NCI-H146 treated with DMSO at 0.1 percent for 48 hours (cell line): ENCODE data around the gene PEF1.
A peak's percentile ranks its signal among the peaks of the same experiment; 100 is the strongest.

Experiments used
- DNase-seq: peaks from one replicate; lab custom pipeline; 2025; ENCODE audit not compliant: unreplicated experiment; lab: John Stamatoyannopoulos, UW

Gene PEF1, protein sequence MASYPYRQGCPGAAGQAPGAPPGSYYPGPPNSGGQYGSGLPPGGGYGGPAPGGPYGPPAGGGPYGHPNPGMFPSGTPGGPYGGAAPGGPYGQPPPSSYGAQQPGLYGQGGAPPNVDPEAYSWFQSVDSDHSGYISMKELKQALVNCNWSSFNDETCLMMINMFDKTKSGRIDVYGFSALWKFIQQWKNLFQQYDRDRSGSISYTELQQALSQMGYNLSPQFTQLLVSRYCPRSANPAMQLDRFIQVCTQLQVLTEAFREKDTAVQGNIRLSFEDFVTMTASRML

DNA sequence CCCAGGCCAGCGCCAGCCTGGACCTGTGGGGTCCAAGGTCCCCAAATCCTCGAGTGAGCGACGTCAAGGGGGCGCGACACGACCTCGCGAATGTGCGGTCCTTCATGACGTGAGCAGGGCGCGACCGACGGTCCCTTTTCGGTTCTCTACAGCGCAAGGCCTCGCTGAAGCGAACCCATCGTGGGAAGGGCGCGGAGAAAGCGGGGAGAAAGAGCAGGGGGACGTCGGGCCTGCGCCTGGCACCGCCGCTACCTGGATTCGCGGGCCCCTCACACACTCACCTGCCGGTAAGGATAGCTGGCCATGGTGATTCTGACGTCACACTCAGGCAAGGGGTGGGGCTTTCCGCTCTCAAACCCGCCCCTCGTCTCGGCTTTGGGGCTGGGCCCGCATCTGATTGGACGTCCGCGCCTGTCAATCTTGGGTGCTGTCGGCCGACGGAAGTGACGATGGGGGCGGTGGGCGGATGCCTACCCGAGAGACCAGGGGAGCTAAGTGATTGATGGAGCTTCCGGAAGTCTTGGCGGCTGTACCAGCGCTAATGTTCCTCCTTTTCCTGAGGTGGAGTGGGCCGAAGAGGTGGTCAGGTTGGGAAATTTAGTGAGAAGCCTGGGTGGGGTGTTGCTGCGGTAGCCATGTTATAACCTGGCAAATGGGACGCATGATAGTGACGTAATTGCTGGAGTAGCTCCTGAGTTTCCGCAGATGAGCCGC, at the start of gene PEF1:
TSS of gene PEF1 (minus strand) at position 317 of the 714 bp plus-strand sequence. CDS start at position 305, 12 bp downstream.
- peak; percentile 96 for DNase-seq

DNA sequence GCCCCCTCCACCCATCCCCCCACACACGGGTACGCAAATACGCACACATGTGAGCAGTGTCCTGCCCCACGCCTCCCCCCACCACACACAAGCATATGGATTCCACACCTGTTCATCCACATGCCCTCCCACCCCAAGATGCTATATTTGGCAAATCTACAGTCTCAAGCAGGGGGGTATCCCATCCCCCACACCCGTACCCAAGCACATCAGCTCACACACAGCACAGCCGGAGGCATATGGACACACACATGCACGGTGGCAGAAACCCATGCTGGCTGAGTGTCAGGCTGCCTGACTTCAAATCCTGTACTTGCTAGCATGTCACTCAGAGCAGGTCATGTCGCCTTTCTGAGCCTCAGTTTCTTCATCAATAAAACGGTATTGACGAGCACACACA, 48.6 kb upstream of the PEF1 start:
- no peak for DNase-seq

DNA sequence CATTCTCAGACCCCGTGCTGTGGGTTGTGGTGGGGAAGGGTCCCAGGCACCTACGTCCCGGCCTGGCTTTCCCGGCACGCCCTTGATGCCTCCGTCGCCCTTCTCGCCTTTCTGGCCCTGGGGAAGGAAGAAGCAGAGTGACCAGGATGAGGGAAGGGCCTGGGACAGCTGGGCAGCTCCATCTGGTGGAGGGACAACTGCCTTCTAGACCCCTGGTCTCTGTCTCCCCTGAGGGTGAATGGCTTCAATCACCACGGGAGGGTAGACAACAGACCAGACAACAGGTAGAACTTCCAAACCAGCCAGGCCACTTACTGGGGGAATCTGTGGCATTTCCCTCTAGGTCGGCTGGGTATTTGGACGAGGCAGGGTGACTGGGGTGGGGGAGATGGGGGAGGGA, 47.3 kb upstream of the PEF1 start:
- no peak for DNase-seq

DNA sequence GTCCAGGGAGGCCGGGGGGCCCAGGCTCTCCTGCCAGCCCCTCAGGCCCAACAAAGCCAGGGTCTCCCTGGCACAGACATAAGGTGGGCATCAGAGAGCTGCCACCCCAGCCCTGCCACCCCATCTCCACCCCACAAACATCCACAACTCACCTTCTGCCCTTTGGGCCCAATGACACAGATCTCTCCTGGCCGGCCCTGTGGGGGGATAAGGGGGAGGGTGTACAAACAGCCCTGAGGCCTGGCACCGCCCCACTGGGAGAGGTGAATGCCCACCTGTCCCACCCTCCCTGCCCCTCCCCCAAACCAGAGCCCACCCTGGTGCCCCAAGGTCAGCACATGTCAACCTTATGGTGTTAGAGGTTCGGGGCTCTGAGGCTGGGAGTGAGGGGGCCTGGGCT, 46.8 kb upstream of the PEF1 start:
- no peak for DNase-seq

DNA sequence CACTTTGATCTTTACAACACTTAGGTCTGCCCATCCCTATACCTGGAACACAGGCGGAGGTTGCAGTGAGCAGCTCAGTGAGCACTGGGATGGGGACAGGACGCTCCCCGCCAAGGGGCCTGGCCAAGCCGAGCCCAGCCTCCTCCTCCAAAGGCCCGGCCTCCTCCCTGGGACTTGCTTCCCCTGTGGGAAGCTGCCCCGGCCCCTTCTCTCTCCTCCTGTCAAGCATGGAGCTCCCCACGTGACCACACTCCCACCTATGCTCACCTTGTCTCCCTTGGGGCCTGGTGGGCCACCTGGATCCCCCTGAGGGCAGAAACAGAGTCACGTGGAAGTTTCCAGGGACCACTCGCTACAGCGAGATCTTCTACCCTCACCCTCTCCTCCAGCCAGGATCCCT, 46.2 kb upstream of the PEF1 start:
- DNase-seq, result no peak

DNA sequence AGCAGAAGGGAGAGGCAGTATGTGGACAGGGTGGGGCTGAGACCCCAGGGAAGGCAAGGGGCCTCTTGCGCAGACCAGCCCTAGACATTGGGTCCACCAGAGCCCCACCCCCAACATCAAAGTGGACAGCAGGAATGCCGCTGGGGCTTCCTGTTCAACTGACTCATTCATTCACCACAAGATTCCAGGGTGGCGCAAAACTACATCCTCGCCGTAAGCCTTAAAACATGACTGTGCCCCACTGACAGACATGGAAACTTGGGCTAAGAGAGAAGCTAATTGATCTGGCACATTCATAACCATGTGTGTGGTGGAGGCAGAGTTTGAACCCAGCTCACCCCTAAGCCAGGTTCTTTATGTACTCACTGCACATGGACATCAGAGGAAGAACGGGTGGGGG, 45.2 kb upstream of the PEF1 start:
- DNase-seq, result no peak

DNA sequence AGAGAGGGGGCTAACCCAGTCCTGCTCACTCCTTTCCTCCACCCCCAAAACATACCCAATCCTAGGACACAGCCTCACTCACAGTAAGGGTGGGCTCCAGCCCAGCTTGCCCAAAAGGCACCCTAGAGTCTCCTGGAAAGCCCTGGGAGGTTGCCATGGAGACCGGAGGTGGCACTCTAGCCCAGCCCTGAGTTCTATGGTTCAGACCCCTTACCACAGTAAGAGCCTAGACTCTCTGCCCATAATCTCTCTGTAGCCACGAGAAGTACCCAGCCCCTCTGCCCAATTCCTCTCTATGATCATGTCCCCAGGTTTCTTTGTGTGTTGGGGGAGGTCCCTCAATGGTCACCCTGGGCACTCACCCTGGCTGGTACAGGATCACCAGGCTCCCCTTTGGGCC, 44.7 kb upstream of the PEF1 start:
- DNase-seq, result no peak

DNA sequence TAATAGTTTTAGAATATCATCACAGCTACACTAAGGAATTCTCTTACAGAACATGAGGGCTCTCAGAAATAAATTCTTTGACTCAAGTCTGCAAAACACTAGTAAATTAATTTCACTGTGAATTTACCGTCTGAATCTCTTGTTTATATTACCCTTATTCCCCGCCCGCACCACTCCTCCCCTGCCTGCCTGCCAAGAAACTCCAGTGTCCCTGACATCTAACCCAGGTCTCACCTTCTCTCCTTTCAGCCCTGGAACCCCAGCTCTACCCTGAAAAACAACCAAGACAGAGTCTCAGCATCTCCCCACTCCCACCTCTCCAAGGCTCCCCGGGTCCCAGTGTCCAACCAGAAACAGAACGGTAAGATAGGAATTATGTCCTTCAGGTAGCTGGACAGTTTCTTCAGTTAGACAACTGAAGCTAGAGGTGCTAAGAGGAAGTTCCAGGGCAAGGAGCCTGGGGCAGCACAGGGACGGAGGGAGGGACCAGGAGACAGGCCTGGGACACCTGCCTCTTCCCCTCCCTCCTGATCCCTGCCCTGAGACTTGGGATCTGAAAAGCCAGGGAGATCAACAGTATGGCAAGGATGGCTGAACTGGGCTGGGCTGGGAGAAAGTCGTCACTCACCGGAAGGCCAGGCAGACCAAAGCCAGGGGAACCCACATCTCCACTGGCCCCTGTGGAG, 43.7 kb upstream of the PEF1 start:
- no peak for DNase-seq

DNA sequence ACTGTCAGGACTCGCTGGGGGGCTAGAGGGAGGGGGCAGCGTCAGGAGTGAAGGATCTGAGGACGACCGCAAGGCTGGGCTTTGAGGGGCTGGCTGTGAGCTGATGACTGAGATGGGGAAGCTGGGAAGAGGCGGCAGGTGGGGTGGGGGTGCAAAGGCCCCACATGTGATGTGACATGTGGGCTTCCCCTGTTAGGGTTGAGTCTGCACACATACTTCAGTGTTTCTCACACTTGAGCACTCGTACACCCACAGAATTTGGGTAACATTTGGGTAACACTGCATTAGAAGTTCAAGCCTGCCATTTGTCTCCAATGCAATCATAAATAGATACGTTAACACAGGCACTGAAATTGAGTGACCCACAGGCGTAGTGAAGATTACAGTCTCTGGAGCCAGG, 42.9 kb upstream of the PEF1 start:
- DNase-seq, result no peak

DNA sequence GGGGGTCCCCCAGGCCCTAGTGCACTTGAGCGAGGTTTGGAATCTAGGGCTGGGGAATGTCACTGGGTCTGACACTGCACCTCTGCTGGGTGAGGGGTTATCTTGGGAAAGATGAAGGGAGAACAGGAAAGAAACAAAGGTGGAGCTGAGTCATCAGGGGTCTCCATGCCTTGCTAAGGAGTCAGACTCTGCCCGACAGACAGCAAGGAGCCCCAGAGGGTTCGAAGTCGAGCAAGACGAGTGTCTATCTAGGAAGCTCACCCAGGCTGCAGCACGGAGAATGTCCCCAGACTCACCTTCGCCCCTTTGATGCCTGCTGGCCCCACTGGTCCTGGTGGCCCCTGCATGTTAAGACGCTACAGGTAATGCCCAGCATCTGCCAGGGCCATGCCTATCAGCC, 41.1 kb upstream of the PEF1 start:
- no peak for DNase-seq

DNA sequence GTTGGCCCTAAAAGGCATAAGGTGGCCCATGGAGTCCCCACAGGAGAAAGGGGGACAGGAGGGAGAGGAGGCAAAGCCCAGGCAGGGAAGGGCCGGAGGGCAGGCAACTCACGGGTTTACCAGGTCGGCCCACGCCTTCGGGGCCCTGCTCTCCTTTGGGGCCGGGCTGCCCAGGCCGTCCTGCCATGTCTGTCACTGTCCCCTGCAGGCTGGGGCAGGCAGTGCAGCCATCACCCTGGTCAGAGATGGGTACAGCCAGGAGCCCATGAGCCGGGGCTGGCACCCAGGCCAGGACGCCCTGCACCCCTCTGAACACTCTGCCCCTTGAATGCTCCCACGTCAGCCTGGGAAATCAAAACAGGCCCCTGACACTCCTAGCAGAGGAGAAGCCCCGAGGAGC, 39.3 kb upstream of the PEF1 start:
- no peak for DNase-seq

DNA sequence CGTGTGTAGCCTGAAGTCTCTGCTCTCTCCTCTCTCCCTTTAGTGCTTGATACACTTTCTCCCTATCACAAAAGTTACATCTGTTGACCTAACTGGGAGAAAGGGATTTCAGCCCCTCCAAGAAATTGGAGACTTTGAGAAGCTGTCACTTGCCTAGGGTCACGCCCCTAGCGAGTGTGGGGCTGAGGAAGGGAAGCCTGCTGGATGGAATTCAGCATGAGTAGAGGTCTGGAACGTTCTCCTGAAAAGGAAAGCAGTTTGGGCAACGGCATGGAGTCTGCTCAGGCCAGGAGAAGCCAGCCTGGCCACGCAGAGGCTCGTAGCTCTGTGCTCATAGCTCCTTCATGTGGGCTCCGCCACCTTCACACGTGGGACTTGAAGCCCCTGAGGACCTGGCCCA, 36.7 kb upstream of the PEF1 start:
- no peak for DNase-seq

DNA sequence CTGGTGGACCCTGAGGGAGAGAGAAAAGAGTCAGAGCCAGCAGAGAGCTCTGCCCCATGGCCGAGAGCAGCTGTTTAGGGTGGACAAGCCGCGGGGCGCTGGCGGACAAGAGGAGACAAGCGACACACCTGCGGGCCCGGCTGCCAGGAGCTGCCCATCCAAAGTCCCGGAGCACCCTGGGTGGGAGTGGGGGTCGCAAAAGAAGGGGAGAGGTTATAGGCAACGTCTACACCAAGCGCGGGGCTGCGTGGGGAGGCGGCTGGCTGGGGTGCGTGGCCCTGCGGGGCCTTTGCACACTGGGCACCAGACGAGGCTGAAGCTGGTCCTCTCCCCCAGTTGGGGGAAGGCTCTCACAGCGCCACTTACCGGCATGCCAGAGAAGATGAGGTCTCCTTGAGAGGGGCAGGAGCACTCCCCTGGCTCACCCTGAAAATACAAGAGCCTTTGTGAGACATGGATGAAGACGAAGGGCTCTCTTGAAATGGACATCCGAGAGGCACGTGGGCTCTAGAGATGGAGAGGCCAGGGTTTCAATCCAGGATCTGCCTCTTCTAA, 35.1 kb upstream of the PEF1 start:
- DNase-seq, result no peak

DNA sequence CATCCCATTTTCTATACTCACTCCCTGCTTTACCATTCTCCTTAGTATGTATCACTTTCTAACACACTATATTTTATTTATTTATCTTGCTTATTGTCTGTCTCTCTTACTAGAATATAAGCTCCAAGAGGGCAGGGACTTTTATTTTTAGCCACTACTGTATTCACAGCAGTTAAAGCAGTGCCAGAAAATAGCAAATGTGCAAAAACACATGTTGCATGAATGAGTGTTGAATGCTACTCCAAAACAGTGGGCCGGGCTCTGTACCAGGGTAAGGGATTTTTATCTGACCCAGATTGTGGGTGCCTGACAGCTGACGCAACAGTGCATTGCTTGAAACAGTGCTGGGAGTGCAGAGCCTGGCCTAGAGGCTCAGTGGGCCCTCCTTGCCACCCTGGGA, 34.4 kb upstream of the PEF1 start:
- DNase-seq, result no peak

DNA sequence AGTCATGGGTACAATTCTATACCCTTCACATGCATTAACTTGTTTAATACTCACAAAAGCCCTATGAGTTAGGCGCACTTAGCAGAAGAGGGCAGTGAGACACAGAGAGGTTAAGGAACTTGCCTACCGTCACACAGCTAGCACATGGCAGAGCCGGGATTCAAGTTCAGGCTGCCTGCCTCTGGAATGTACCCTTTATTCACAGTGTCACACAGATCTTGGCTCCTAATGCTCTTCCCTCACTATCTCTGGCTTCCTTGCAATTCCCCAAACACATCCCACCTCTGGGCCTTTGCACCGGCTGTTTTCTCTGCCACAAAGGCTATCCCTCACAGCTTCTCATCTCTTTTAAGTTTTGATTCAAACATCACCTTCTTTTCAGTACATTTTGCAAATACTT, 34.0 kb upstream of the PEF1 start:
- DNase-seq, result no peak

DNA sequence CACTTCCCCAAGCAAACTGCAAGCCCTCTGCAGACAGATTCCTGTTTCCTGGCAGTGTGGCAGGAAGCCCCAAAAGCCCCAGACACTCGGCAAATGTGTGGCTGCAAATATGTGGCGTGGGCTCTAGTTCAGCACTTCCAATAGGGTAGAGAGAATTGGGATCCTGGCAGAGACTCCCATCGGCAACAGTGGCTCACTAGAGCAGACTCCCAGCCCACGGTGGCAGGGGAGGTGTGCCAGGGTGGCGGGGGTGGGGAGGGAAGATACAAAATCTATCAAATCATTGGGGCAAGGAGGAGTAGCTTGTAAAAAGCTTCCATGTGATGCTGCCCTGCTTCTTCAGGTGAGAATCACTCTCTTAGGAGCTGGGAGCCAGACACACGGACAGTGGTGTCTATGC, 33.3 kb upstream of the PEF1 start:
- DNase-seq, result no peak

DNA sequence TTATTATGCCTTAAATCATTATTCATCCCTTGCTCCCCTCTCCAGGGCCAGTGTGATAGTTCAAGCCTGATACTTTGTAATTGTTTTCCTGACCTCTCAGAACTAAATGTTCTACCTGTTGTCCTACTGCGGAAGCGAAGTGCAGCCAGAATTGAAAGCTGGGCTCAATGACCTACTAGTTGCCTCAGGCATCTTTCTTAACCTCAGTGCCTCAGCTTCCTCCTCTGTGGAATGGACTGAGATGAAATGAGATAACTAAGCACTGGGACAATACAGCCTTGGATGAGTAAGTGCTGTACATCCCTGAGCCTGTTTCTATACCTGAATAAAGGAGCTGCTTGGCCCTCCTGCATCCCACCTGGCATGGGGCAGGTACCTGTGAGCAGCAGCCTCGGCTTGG, 32.7 kb upstream of the PEF1 start:
- no peak for DNase-seq

DNA sequence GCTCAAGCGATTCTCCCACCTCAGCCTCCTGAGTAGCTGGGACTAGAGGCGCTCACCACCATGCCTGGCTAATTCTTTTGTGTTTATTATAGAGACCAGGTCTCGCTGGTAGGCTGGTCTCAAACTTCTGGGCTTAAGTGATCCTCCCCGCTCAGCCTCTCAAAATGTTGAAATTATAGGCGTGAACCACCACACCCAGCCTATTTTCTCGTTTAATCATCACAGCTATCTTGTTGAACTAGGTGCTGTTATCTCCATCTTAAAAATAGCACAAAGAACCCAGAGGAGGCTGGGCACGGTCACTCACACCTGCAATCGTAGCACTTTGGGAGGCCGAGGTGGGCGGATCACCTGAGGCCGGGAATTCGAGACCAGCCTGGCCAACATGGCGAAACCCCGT, 31.1 kb upstream of the PEF1 start:
- no peak for DNase-seq

DNA sequence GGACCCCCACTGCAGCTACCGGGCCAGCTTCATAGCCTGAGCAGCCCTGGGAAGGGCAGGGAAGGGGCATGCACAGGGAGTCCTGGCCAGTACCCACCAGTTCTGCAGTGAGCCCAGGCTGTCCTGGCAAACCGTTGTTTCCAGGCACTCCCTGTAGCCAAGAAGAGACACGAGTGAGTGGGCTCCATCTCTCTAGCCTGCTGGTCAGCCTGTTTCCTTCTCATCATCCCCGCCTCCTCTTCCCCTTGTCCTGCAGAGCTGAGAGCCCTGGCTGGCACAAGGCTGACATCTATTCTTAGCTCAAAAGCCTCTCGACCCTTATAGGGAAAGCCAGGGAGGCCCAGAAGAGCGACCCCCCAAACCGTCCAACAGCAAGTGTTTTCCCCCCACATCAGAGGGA, 30.5 kb upstream of the PEF1 start:
- DNase-seq, result no peak

DNA sequence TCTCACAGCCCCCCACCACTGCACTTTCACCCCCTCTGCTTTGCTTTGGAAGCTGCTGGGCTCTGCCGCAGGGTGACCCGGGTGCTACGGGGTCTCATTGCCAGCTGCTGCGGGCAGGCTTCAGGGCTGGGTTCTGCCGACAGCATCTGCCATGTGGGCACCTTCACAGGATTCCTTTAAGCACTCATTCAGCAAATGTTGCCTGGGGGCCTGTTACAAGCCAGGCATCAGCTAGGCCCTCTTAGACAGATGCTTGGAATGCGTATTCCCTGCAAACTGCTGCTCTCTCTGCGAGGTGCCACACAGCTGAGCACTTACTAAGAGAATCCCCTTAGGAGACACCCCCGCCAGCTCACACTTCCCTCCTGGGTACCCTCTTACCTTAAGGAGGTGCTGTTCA, 29.9 kb upstream of the PEF1 start:
- no peak for DNase-seq

DNA sequence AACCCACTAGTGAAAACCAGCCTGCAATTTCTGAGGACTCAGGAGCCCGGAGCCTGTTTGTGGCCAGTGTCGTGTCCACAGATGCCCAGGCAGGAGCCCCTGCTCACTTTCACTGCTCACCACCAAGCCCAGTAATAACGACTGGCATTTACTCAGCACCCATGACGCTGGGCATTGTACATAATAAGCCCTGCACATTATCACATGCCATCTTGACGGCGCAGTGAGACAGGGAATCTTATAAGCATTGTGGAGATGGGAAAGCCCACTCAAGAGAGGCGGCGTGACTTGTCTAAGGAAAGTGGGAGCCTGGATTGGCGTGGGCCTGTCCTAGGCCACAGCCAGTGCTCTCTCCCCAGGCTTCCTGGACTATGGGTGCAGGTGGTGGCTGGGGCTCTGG, 28.8 kb upstream of the PEF1 start:
- DNase-seq, result no peak

DNA sequence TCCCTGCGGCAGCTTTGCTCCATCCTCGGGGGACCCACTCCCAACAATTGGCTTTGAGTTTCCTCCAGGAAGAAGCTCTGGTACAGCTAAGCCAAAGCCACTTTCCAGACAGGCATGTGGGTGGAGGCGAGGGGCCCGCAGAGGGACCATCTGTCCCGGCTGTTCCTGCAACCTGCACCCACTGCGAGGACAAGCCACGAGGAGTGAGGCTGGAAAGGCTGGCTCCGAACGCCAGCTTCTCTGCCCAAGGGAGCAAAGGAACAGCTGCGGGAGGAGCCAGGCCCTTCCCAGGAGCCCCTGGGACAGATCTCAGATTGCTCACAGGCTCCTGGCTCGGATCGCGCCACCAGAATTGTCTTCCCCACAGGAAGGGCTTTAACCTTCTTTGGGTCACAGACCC, 28.3 kb upstream of the PEF1 start:
- no peak for DNase-seq
